ENCODE results near the gene HACD4. TPM values are rescaled to one million over a fixed set of nuclear protein-coding genes. Genes with fewer than 3 reads are reported as not detected.

Gene HACD4
- polyA plus RNA-seq, 2 of the 4 experiments (the other 2 are of a cell fraction), result 1.5 to 4.4 TPM

DNA sequence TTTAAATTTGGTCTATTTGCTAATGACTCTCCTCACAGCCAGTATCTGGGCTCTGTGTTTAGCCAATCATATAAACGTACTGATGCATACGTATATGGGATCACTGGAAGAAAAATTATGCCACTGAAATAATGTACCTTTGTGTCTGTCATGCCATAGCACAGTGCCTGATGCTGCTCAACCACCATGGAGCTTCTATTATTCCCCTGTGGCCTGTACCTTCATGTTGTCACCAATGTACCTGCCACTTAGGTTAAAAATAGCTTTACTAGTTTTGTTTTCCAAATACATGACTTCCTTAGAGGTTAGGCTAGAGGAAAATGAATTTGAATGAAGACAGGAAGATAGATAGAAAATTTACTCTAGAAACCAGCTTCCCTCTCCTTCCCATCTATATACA is 34.6 kb downstream of the HACD4 start:
- POLR2A ChIA-PET, result no interaction called here
- CTCF ChIA-PET, result interaction anchor here (1.0 kb wide), 1 partner anchor 55 kb away, joined by 3 read pairs; no protein-coding TSS in a partner anchor
- H3K4me2 ChIP-seq, result no peak overlapping the region
- 85% methylated on average over 2 of the region's 2 CpGs for WGBS (ENCODE audit: missing lambda C conversion rate)
- ATAC-seq (no peak), DNase-seq (ENCODE audit: low read depth in 1 of 2, low spot score in 1 of 2) (no peak), FAIRE-seq (no peak)
- H3K27ac ChIP-seq, result no peak overlapping the region
- TF ChIP-seq CHD4 (IDR thresholded peaks at IDR 0.05; ENCODE audit: borderline replicate concordance) (no peak), HDAC2 (IDR thresholded peaks at IDR 0.05) (no peak), ZSCAN20 (CRISPR knock-in tag; IDR thresholded peaks at IDR 0.05) (no peak), NR3C1 (IDR thresholded peaks at IDR 0.05) (no peak), ZC3H11A (IDR thresholded peaks at IDR 0.05) (no peak), POLR2A (IDR thresholded peaks at IDR 0.05; ENCODE audit: low read length) (no peak), RFX5 (IDR thresholded peaks at IDR 0.05) (no peak), ZNF302 (CRISPR knock-in tag; IDR thresholded peaks at IDR 0.05) (no peak), EHF (CRISPR knock-in tag; IDR thresholded peaks at IDR 0.05) (no peak), RNF2 (IDR thresholded peaks at IDR 0.05; ENCODE audit: borderline replicate concordance, low read depth) (no peak), KDM1A (IDR thresholded peaks at IDR 0.05; ENCODE audit: low read depth) (no peak), SMC3 (IDR thresholded peaks at IDR 0.05) (no peak), HEYL (CRISPR knock-in tag; IDR thresholded peaks at IDR 0.05) (no peak)
- TF ChIP-seq, protein P1, sequence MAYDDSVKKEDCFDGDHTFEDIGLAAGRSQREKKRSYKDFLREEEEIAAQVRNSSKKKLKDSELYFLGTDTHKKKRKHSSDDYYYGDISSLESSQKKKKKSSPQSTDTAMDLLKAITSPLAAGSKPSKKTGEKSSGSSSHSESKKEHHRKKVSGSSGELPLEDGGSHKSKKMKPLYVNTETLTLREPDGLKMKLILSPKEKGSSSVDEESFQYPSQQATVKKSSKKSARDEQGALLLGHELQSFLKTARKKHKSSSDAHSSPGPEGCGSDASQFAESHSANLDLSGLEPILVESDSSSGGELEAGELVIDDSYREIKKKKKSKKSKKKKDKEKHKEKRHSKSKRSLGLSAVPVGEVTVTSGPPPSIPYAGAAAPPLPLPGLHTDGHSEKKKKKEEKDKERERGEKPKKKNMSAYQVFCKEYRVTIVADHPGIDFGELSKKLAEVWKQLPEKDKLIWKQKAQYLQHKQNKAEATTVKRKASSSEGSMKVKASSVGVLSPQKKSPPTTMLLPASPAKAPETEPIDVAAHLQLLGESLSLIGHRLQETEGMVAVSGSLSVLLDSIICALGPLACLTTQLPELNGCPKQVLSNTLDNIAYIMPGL (CRISPR knock-in tag; IDR thresholded peaks at IDR 0.05; ENCODE audit: borderline replicate concordance), result no peak
- TF ChIP-seq, protein P2, sequence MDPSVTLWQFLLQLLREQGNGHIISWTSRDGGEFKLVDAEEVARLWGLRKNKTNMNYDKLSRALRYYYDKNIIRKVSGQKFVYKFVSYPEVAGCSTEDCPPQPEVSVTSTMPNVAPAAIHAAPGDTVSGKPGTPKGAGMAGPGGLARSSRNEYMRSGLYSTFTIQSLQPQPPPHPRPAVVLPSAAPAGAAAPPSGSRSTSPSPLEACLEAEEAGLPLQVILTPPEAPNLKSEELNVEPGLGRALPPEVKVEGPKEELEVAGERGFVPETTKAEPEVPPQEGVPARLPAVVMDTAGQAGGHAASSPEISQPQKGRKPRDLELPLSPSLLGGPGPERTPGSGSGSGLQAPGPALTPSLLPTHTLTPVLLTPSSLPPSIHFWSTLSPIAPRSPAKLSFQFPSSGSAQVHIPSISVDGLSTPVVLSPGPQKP (IDR thresholded peaks at IDR 0.05; ENCODE audit: low read depth, low read length), result no peak
- TF ChIP-seq, protein P3, sequence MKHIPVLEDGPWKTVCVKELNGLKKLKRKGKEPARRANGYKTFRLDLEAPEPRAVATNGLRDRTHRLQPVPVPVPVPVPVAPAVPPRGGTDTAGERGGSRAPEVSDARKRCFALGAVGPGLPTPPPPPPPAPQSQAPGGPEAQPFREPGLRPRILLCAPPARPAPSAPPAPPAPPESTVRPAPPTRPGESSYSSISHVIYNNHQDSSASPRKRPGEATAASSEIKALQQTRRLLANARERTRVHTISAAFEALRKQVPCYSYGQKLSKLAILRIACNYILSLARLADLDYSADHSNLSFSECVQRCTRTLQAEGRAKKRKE (CRISPR knock-in tag; IDR thresholded peaks at IDR 0.05; ENCODE audit: low read depth), result no peak
- H3K4me3 ChIP-seq, result no peak overlapping the region
- no peaks in the 10 kb centered on the region for H3K4me1 ChIP-seq
- no peaks in the 10 kb centered on the region for H3K9me3 ChIP-seq

DNA sequence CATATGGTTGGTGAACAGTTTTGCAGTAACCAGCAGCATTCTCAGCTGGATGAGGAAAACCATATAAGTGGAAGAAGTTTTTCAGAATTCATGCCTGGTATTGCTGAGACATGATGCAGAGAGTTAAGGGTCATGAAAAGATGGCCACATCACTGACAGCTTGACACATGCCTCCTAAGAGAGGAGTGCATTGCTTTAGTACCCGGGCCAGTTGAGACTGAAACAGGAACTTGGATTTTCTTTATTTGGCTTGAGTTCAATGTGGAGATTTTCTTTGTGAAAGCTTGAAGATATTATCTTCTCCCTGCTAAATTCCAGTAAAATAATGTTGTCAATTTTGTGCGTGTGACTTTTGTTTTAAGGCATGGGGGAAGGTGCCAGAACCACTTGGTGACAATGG is 35.8 kb downstream of the HACD4 start:
- ChIA-PET POLR2A (no interaction called here), CTCF (interaction anchor here (0.5 kb wide), 1 partner anchor 23 kb away, joined by 3 read pairs; no protein-coding TSS in a partner anchor)
- Histone ChIP-seq H3K4me2 (no peak overlapping the region), H3K4me1 (no peaks in the 10 kb centered on the region), H3K27ac (no peak overlapping the region), H3K4me3 (no peak overlapping the region), H3K9me3 (no peaks in the 10 kb centered on the region)
- WGBS (ENCODE audit: missing lambda C conversion rate), result 92% methylated on average over 2 of the region's 2 CpGs
- ATAC-seq (no peak), FAIRE-seq (no peak), DNase-seq (ENCODE audit: low read depth in 1 of 2, low spot score in 1 of 2) (no peak)
- TF ChIP-seq, protein P4, sequence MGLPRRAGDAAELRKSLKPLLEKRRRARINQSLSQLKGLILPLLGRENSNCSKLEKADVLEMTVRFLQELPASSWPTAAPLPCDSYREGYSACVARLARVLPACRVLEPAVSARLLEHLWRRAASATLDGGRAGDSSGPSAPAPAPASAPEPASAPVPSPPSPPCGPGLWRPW (IDR thresholded peaks at IDR 0.05), result no peak
- no peak for TF ChIP-seq CBX2 (IDR thresholded peaks at IDR 0.05; ENCODE audit: borderline replicate concordance, low read depth)
- TF ChIP-seq SREBF2 (IDR thresholded peaks at IDR 0.05), result no peak
- TF ChIP-seq JUN (IDR thresholded peaks at IDR 0.05), result no peak
- no peak for TF ChIP-seq MYC (IDR thresholded peaks at IDR 0.05; ENCODE audit: borderline replicate concordance, low read length)
- TF ChIP-seq HOXB13 (CRISPR knock-in tag; IDR thresholded peaks at IDR 0.05; ENCODE audit: low read depth), result no peak
- TF ChIP-seq ZC3H11A (IDR thresholded peaks at IDR 0.05), result no peak
- no peak for TF ChIP-seq GATA3 (IDR thresholded peaks at IDR 0.05; ENCODE audit: borderline replicate concordance)
- TF ChIP-seq TP53 (CRISPR knock-in tag; IDR thresholded peaks at IDR 0.05), result no peak
- no peak for TF ChIP-seq JUNB (IDR thresholded peaks at IDR 0.05)
- no peak for TF ChIP-seq NFE2L2 (conservative IDR thresholded peaks at IDR 0.05; ENCODE audit: low read length)
- TF ChIP-seq, protein P3 (CRISPR knock-in tag; IDR thresholded peaks at IDR 0.05; ENCODE audit: low read depth), result no peak
- TF ChIP-seq ZNF302 (CRISPR knock-in tag; IDR thresholded peaks at IDR 0.05), result no peak
- TF ChIP-seq, protein P5, sequence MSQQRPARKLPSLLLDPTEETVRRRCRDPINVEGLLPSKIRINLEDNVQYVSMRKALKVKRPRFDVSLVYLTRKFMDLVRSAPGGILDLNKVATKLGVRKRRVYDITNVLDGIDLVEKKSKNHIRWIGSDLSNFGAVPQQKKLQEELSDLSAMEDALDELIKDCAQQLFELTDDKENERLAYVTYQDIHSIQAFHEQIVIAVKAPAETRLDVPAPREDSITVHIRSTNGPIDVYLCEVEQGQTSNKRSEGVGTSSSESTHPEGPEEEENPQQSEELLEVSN (IDR thresholded peaks at IDR 0.05; ENCODE audit: borderline replicate concordance, low read depth), result no peak
- TF ChIP-seq NPAS2 (CRISPR knock-in tag; IDR thresholded peaks at IDR 0.05; ENCODE audit: borderline replicate concordance), result no peak
- TF ChIP-seq POLR2AphosphoS2 (conservative IDR thresholded peaks at IDR 0.05; ENCODE audit: low read length), result no peak
- TF ChIP-seq, protein P1 (CRISPR knock-in tag; IDR thresholded peaks at IDR 0.05; ENCODE audit: borderline replicate concordance), result no peak
- no peak for TF ChIP-seq SMC3 (IDR thresholded peaks at IDR 0.05)
